Measurements from ENCODE around the gene IQCH.

The IQCH gene

DNA sequence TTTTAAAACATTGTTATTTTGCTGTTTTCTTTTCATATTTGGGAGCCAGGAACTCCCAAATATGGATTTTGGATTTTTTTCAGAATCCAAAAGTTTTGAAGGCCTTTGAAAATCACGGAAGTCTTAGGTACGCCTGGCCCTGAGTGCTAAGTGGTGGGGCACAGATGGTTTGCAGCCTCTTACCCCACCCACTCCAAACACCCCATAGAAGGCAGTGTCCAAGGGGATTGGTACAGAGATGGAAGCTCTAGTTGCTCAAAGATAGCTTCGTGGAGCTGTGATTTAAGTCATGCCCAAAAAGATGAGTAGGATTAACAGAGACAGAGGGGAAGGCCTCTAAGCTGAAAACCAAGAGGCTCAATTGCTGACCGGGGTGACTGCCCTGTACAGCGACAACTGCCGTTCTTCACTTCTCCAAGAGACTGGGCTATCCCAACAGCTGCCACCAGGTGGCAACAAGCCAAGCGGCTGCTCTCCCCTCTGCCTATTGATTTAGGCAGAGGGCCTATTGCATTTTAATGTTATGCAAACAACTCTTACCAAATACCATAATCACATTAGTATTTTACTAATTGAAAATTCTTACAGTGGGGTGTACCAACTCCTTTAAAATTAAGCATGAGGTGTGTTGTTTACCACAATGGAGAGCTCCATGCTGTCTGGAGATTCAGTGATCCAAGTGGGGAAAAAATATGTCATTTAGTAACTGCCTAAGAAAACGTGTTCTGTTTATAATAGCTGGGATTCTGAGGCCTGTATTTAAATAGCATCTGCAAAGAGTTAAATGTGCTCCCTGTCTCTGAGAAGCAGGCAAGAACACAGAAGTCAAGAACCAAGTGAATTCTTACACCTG, 202.3 kb downstream of the IQCH start:
- DNase-seq, result peak; percentile 47

GRCh38 chr15:67458331-67459029, 203.9 kb downstream of the IQCH start:
- DNase-seq, result no peak

DNA sequence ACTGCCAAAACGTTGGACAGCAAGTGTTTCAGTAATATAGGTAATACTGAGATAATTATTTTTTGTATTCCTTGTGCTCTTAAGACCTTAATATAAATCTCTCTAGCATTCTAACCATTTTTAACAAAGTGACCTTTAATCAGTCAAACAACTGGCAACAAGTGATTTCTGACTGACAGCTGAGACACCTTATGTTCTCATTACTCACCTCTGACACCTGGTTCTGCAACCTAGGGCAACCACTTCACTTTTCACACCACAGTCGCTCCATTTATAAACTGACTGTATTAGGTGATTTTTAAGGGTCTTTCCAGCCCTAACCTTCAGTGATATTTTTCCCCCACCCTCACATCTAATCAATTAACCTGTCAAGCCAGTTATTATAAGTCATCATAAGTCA, 205.9 kb downstream of the IQCH start:
- DNase-seq, result no peak

DNA sequence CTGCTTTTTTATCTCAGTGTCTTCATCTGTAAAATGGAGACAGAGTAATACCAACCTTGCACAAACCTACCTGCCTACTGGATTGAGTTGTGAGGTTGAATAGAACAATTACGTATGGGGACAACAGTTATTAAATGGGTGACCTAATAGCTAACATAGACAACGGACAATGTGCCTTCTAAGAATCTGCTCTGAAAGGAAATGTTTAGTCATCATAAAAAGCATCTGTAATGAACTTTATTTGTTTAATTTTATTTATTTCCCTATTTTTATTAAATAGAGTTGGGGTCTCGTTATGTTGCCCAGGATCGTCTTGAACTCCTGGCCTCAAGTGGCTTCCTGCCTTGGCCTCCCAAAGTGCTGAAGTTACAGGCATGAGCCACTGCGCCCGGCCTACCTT, 207.1 kb downstream of the IQCH start:
- no peak for DNase-seq

GRCh38 chr15:67462875-67463274, 208.3 kb downstream of the IQCH start:
- DNase-seq, result no peak

DNA sequence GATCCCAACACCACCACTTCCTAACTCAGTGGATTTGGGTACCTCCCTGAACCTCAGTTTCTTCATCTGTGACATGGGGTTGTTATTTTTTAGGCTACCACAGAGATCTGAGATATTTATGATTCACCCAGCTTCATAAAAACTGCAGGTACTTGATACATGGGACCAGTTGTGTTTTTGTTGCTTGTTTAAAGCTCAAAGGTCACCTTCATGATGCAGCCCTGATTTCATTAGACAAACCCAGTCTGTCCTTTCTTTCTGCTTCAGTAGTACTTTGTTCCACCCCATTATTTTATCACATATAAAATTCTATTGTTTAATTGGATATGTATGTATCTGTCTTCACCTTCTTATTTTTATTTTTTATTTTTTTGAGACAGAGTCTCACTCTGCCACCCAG, 208.9 kb downstream of the IQCH start:
- no peak for DNase-seq

GRCh38 chr15:67465196-67465952, 210.8 kb downstream of the IQCH start:
- DNase-seq, result no peak

GRCh38 chr15:67468416-67468815, 213.8 kb downstream of the IQCH start:
- DNase-seq, result no peak

DNA sequence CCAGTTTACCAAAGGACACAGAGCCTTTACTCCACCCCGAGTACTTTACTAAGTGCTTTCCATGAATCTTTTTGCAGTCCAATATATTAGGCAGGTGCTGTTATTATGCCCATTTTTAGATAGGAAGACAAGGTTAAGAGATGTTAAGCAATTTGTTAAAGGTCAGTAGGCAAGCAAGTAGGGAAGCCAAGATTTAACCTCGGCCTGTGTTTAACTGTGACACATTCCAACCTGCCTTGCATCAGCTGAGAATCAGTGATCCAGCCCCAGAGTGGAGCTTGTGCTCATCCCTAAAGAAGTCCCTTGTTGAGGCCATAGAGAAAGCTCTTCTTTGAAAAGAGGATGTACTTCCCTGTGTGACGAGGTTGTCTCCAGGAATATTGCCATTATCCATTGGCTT, 215.1 kb downstream of the IQCH start:
- no peak for DNase-seq

DNA sequence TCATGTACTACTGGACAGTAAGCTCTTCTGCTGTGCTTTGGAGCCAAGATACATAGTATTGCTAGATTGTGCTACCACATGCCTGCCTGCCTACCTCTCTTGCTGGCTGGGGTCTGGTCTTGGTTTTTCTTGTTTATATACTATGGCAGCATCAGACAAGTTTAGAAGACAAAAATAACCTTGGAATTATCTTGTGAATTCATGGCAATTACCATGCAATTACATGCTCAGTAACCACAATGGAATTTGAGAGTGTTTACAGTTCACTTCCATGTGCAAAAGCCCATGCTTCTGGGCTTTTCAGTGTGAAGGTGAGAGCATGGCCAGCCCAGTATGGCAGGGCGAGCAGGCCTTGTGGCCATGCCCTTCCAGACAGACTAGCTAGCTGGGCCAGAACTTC, 218.4 kb downstream of the IQCH start:
- DNase-seq, result no peak

GRCh38 chr15:67474405-67475110, 220.0 kb downstream of the IQCH start:
- no peak for DNase-seq

GRCh38 chr15:67479781-67480505, 225.4 kb downstream of the IQCH start:
- no peak for DNase-seq

GRCh38 chr15:67480741-67481140, 226.2 kb downstream of the IQCH start:
- DNase-seq, result no peak

- no peak for DNase-seq
These were observed 227.1 kb downstream of the IQCH start for GRCh38 chr15:67481680-67482079.

- no peak for DNase-seq
These were observed 241.0 kb downstream of the IQCH start for GRCh38 chr15:67495585-67495984.

- DNase-seq, result no peak
These were observed 246.7 kb downstream of the IQCH start for GRCh38 chr15:67501177-67501835.

- no peak for DNase-seq
These were observed 247.4 kb downstream of the IQCH start for GRCh38 chr15:67501836-67502461.

DNA sequence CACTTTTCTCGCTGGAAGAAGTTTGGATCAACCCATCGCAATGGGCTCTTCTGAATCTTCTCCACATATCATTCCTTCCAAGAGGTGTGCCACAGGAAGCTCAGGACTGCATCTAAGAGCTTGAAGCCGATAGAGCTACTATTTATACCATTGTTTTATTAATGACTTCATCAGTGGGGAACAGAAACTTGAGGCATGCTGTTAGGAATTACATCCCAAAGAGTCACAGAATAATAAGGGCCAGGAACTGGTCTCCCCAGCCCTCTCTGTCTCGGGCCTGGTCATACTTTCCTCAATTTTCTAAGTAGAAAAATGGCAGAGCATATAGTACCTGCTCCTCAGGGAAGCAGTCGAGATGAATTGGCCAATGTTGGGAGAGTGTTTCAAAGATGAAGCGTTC, 249.5 kb downstream of the IQCH start:
- DNase-seq, result no peak

- no peak for DNase-seq
These were observed 250.2 kb downstream of the IQCH start for GRCh38 chr15:67504796-67505195.

DNA sequence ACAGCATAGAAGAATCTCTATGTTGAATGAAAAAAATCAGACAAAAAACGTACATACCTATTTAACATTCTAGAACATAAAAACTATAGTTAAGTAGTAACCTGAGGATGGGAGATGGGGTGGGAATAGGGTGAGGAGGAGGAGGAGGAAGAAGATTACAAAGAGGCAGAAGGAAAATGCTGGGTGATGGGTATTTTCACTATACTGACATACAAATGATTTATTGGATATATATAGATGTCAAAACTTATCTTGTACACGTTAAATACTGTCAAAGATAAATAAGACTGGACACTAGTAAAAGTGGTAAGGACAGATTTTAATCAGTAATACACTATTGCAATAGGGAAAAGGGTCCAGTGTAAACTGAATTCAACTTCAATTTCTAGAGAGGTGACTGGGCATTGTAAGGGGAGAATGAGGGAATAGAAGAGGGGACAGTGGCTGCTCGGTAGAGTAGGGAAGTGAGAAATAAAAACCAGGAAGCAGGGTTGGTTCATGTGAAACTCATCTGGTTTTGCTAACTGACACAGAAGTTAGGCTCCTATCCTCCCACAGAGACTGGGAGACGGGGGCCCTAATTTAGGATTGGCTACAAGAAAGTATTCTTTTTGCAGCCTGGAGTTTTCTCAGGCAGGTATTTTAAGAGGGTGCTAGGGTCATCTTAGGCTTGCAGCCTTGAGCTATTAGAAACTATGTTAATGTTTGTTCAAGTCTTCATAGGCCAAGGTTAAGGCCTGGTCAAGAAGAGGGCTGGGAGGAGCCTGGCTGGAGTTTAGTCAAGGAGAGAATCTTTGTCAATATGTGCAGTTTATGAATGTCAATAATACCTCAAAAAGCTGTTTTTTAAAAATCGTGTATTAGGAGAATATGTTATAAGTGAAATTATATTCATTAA, 251.3 kb downstream of the IQCH start:
- no peak for DNase-seq
